HL-60 (cell line): ENCODE measurements around the gene TUBB.
A peak's percentile ranks its signal among the peaks of the same experiment; 100 is the strongest.

Experiments used
- GABPA ChIP-seq: IDR thresholded peaks from 2 replicates; pipeline ENCODE4 v1.6.1; 2012; ENCODE audit warnings: low read depth
- POLR2AphosphoS5 ChIP-seq: IDR thresholded peaks from 2 replicates; pipeline ENCODE4 v1.6.1; 2012; ENCODE audit warnings: low read depth
- REST ChIP-seq: IDR thresholded peaks from 2 replicates; pipeline ENCODE4 v1.6.1; 2012; ENCODE audit warnings: low read depth; ENCODE audit not compliant: insufficient replicate concordance
- SPI1 ChIP-seq: IDR thresholded peaks from 2 replicates; pipeline ENCODE4 v1.6.1; 2012; ENCODE audit warnings: low read depth, mild to moderate bottlenecking, borderline replicate concordance
- TF ChIP-seq, protein P1 (sequence below): IDR thresholded peaks from one replicate; pipeline ENCODE4 v1.5.1; 2011; ENCODE audit warnings: low read length, control low read depth, inconsistent platforms; ENCODE audit not compliant: insufficient read depth

- TF ChIP-seq, protein P1, sequence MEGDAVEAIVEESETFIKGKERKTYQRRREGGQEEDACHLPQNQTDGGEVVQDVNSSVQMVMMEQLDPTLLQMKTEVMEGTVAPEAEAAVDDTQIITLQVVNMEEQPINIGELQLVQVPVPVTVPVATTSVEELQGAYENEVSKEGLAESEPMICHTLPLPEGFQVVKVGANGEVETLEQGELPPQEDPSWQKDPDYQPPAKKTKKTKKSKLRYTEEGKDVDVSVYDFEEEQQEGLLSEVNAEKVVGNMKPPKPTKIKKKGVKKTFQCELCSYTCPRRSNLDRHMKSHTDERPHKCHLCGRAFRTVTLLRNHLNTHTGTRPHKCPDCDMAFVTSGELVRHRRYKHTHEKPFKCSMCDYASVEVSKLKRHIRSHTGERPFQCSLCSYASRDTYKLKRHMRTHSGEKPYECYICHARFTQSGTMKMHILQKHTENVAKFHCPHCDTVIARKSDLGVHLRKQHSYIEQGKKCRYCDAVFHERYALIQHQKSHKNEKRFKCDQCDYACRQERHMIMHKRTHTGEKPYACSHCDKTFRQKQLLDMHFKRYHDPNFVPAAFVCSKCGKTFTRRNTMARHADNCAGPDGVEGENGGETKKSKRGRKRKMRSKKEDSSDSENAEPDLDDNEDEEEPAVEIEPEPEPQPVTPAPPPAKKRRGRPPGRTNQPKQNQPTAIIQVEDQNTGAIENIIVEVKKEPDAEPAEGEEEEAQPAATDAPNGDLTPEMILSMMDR: no peak
- TF ChIP-seq POLR2AphosphoS5: peak; percentile 47; the same call in 1 of the 2 replicates
- no peak for TF ChIP-seq REST
- TF ChIP-seq SPI1: peak; percentile 51; the same call in 1 of the 2 replicates
- TF ChIP-seq GABPA: no peak
Observed at GRCh38 chr6:30686908-30687658, 33.1 kb upstream of the TUBB start.
